Subcutaneous adipose tissue (tissue), 4 donors: ENCODE results near the gene PDE4B. TPM values are rescaled to one million over a fixed set of nuclear protein-coding genes. Genes with fewer than 3 reads are reported as not detected.

ENCODE experiments used
- total RNA-seq, 4 donors: library from RNA; depleted of rRNA; stranded (reverse); fragments of >200 nt; gene quantifications; one replicate each; pipeline ENCODE4 v1.1.0, GENCODE V29; 2016
- TF ChIP-seq, protein P1 (sequence below): fragments of 450-650 bp; IDR thresholded peaks from one replicate; pipeline ENCODE4 v1.5.1; 2016; ENCODE audit warnings: low read depth, mild to moderate bottlenecking, control low read depth, antibody characterized with exemption, moderate library complexity

Gene PDE4B
- total RNA-seq, 4 donors from 2014 or later: 8.5 to 31.8 (median 15.5) TPM

DNA sequence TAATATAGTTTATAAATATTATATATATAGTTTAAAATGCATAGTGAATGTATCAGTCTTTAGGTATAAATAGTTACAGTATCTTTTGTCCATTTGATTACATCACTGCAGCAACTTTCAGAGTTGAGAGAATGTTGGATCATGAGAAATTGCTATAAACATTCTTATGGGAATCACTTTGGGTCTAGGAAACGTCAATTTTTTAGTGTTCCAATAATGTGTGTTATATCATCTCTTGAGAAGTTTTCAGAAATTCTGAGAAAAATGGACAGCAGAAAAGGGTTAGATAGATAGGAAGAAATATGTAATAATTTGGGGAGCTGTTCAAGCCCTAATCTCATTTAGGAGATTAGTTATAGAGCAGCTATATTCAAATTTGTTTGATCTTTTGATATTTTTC, 556.1 kb downstream of the PDE4B start:
- TF ChIP-seq, protein P1, sequence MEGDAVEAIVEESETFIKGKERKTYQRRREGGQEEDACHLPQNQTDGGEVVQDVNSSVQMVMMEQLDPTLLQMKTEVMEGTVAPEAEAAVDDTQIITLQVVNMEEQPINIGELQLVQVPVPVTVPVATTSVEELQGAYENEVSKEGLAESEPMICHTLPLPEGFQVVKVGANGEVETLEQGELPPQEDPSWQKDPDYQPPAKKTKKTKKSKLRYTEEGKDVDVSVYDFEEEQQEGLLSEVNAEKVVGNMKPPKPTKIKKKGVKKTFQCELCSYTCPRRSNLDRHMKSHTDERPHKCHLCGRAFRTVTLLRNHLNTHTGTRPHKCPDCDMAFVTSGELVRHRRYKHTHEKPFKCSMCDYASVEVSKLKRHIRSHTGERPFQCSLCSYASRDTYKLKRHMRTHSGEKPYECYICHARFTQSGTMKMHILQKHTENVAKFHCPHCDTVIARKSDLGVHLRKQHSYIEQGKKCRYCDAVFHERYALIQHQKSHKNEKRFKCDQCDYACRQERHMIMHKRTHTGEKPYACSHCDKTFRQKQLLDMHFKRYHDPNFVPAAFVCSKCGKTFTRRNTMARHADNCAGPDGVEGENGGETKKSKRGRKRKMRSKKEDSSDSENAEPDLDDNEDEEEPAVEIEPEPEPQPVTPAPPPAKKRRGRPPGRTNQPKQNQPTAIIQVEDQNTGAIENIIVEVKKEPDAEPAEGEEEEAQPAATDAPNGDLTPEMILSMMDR: no peak

DNA sequence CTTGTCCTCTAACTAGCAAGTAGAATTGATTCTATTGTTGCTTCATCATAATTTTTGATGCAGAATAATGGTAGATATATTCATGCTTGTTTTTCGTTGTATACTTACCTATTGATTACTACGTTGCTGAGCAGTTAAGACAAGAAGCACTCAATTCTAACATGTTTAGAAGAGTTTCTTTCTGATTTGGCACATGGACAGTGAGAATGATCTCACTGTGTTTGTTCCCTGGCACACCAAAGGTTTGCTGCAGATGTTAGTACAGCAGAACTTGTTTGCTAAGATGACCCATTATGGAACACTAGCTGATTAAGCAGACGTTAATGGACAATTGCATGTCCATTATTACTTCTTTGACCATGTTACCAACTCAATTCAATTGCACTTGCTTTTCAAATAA, 556.5 kb downstream of the PDE4B start:
- TF ChIP-seq, protein P1: no peak

DNA sequence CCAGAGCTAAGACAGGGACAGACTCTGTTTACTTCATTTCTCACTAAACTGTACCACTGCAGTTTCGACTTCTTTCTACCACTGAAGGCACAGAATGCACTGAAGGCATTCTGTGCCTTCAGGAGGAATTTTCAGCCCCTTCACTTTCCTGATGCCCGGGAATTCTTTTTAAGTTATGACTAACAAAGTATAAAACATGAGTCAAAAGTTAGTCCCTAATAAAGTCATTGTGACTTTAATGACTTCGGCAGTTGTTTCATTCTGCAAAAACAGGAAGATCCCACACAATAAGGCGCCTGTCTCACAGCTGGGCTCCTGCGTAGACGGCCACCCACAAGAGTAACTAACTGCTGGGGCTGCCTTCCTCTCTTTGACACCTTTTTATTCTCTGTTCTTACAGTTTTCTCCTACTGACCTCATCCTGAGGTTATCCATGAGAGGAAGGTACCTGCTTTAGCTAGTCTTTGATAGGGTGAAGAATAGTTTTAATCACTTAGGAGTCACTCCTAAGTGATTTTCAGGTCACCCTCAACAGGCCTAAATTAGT, 557.4 kb downstream of the PDE4B start:
- TF ChIP-seq, protein P1: no peak

DNA sequence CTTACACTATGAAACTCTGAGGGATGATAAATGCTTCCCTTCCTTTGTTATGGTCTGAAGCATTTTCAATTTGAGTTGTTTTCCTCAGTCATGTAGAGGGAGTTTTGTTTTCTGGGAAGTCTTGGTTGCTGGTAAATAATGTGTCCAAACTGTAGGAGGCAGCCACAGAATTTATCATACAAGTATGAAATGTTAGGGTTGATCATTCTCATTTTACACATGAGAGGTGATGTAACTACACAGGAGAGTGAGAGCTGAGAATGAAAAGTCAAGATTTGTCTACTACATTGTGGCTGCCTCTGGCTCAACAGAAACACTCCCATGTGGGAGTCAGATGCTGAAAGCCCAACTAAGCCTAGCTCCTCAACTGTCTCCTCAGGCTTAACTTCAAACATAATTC, 558.8 kb downstream of the PDE4B start:
- TF ChIP-seq, protein P1: no peak

DNA sequence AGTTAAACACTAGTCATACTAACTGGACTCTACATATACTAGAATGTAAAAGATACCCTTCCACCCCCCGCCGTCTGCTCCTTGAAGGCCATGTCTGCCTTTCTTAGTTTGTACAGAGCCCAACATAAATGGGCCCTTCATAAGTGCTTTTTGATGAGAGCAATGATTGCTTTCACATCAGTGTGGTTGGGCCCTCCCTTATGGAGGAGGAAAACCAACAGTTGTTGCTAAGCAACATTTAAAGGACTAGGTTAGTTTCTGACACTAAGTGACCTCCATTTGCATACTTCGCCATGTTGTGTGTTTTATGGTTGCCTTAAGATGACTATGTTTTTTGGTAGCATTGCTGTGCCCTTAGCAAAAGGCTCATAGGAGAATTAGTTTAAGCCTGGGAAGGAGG, 559.2 kb downstream of the PDE4B start:
- TF ChIP-seq, protein P1: no peak

DNA sequence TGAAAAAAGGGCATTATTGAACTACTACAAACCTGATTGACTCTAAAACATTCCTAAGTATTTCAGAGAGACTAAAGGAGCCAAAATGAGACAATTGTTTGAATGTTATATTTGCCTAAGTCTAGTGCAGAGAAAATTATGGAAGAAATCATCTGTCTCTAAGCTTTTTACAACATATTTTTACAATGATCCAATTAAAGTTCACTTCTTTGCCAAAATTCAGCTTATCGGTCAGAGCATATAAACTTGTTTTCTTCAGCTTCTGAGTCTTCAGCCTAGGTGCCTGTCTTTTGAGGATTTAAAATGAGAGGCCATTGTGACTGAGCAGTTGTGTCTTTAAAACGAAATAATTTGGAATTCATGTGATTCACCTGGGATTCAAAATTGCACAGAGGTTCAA, 560.1 kb downstream of the PDE4B start:
- TF ChIP-seq, protein P1: no peak

DNA sequence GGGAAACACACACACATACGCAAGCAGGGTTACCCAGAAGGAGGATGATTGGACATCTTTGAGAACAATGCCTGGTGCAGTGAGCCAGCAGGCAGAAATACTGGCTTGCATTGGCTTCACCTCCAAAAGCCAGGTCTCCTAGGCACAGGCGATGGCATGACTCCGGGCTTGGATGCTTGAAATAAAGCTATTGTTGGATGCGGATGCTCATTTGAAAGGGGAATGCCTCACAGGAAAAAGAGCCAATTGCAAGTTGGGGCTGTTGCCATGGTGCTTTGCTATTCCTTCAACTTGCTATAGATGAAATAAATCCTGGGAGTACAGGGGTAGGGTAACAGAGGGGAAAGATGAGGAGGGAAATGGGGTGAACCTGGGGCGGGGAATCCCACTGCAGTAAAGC, 560.6 kb downstream of the PDE4B start:
- TF ChIP-seq, protein P1: no peak
